Endometrial microvascular endothelial cells (primary cell): ENCODE measurements around the gene NXPH4. TPM values are rescaled to one million over a fixed set of nuclear protein-coding genes. Genes with fewer than 3 reads are reported as not detected.

ENCODE experiments used
- in situ Hi-C: cut with HindIII; loops from 2 replicates; pipeline ENCODE4 v1.10.0; 2017; ENCODE audit warnings: low sequenced_read_pairs, low pct_unique_long_range_greater_than_20kb; ENCODE audit errors: inconsistent ontology term
- total RNA-seq: library from RNA; depleted of rRNA; stranded (reverse); fragments of >200 nt; gene quantifications from one replicate; pipeline ENCODE4 v1.2.3, GENCODE V29; 2015; ENCODE audit errors: inconsistent ontology term

Gene NXPH4
- total RNA-seq, 1 donor from 2014 or later: 0.19 TPM

DNA sequence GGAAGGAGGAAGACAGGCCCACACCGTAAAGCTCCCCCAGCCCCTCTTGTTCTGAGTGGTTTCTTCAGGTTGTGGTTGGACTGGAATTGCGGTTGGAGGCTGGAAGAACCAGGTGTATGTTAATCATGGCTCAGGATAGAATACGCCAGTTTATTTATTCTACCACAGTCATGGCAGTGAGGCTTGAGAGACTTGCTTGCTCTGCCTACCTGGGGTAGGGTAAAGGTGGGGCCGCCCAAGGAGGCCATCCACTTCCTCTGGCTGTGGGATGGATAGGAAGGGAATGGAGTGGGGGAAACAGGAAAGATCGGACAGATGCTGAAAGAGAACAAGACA is 21.0 kb downstream of the NXPH4 start:
- in situ Hi-C loops: no loop called here

DNA sequence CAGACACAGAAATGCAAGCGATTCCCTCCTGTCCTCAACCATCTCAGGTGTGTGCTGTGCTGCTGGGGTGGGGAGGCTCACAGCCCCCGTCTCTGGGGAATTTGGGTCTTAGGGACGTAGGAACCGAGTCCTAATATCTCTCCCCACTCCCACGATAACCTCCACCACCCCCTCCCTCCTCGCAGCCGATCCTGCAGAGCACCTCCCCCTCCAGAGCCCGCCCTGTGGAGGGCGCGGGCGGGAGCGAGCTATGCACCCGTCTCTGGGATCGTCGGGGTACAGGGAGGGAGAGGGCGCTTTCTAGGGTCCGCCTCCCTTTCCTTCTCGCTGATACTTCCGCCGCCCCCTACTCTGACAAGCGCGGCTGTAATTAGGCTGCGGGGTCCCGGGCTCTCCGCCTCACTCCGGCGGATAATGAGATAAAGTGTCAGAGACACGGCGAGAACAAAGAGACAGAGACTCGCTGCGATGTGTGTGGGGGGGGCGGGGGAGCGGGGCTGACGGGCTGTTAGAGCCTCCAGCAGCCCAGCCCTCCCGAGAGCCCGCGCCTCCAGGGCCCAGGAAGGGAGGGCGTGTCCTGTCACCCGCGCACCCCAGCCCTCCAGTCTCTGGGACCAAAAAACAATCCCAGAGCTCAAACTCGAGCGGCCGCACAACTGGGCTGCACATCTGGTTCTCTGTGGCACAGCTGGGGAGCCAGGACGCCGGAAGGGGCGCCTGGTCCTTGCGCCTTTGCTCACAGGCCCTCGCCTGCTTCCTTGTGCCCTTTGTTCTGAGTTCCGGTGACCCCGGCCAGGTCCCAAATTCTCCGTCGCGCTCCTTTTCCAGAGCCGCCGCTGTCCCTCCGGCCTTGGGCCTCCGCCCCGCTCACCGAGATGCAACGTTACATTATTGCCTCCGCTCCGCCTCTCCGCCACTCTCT is 21.6 kb downstream of the NXPH4 start:
- in situ Hi-C loops: no loop called here

DNA sequence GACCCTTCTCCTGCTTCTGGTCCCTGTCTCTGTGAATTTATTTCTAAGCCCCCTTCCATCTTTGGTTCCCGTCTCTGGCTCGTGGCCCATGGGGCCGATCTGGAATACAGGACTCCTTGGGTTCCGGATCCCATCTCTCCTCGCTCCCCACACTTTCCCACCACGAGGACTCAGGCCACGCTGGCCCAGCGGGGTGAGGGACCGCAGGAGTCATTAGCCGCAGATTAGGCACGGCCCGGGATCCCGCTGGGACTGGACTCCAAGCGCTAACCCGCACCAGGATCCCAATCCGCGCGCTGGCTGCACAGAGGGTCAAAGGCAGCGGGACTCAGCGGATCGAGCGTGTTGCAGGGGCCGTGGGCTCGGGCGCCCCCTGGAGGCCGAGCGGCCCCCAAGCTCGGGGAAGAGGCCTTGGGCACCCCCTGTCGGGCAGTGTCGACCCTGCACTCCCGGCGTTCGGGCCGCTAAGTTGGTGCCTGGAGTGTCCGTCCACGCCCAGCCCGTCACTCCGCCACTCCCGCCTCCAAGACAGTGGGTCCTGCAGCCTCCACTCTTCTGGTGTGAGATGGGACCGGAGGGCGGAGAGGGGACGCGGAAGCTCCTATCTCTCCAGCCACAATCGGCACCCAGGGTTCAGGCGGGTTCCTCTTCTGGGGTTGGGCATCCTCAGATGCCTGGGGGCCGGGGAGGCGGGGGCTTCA is 22.4 kb downstream of the NXPH4 start:
- in situ Hi-C loops: no loop called here

DNA sequence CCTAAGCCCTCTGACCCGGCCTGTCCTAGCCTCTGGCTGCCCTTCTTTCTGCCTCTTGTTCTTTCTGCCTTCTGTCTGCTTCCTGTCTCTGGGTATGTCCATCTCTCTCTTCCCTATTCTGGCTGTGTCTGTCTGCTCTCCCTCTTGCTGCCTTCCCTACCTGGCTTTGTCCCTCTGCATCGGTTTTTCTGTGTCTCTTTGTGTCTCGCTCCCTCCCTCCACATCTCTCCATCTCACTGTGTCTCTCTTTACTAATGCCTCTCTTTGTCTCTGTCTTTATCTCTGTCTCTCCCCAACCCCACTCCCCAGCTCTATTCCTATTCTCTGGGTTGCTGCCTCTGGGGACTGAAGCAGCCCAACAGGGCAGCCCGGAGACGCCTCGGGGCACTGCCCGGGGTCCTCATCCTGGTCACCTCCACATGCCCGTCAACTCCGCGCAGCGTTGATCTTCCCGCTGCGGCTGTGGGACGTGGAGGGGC is 23.0 kb downstream of the NXPH4 start:
- in situ Hi-C loops: no loop called here

DNA sequence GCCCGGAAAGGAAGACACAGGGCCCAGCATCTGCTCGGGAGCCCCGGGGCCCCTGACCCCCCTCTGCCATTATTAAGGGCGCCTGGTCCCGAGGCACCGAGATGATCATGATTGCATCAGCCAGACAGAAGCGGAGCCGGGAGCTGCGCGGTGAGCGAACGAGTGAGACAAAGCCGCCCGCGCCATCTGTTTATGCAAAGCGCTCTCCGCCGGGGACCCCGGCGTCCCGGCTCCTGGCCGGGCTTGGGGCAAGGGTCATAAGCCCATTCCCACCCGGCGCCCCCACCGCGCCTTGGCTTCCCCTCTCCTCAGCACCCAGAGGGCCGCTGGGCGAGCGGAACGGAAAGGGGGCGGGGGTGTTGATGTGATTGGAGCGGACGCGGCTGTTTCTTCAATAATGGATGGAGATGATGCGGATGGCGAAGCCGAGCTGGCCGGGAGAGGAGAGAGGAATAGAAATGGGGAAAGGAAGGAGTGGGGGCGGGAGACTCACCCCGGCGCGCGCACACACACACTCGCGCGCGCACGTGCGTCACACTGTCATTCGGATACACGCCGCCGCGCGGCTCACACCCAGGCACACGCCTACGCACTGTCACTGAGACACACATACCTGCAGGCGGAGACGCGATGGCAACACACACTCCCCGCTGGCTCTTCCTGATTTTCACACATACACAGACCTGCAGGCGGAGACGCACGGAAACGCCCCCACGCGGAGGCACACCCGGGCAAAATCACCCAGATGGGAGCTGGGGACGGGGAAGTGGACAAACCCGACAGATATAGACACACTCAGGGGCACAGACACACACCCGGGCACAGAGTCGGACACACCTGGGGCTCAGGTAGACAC is 23.7 kb downstream of the NXPH4 start:
- in situ Hi-C loops: no loop called here

DNA sequence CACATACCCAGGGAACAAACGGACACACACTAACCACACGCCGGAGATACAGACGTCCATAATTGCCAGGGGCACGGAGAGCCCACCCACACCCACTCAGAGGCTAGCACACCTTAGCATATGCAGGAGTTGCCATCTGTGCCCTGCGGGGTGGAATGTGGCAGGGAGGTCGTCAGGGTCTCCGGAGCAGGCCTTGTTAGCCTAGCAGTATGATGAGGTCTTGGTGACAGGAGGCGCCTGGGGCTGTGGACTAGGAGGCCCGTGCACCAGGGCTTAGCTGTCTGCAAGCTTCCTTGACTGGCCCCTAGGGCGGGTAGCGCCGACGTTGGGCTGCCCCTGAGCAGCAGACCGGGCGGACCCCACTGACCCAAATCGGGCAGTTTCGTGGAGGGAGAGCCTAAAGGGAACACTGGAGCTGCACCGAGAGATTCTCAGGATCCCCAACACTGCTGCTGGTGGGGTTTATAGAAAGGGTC is 24.4 kb downstream of the NXPH4 start:
- in situ Hi-C loops: no loop called here

DNA sequence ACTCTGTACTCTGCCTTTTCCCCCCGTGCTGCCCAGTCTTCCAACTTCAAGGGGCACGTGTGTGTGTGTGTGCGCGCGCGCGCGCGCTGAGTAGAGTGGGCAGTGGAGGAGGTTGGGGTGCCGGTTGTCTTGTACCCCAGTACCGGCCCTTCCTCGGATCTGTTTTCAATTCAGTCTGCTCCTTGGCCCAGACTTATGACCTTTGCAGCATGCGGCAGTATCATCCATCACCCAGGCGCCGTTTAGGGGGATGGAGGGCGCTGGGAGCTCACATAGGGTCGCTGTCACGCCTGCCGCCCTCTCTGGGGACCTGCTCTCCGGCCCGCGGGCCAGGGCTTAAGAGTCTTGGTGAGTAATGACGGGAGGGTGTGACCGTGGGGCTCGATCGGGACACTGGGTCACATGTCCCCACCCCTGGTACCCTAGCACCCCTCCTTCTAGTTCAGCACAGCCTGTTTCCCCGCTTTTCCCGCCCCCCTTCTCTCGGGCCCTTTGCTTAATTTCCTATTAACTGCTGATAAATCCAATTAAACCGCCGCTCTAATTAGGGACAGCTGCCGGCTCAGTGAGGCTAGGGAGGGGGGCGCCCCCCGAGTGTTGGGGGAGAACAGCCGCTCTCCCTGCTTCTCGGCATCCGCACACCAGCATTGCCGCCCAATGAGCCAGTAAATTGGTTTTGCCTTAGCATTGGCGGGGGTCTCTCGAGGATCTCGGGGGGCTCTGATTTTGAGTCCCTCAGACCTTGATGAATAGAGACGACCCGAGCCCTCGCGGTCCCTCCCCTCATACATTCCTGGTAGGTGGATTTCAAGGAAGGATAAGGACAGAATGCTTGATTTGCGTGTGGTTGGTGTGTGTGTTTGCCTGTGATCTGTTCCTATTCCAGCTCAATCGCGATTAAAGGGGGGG is 25.1 kb downstream of the NXPH4 start:
- in situ Hi-C loops: no loop called here

DNA sequence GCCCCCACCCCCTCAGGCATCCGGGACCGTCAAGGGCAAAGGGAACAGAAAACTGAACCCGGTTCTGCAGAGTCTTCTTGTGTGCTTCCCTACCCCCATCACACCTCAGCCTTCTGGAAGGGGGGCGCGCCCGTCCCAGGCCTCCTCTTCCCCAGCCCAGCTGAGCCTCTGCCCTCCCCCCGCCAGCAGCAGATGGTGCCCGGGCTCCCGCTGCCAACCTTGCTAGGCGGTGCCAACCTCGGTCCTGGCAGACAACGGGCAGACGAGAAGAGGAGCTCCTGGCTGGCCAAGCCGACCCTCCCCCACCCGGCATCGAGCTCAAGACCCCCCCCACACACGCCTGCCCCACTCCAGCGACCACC is 25.7 kb downstream of the NXPH4 start:
- in situ Hi-C loops: no loop called here

DNA sequence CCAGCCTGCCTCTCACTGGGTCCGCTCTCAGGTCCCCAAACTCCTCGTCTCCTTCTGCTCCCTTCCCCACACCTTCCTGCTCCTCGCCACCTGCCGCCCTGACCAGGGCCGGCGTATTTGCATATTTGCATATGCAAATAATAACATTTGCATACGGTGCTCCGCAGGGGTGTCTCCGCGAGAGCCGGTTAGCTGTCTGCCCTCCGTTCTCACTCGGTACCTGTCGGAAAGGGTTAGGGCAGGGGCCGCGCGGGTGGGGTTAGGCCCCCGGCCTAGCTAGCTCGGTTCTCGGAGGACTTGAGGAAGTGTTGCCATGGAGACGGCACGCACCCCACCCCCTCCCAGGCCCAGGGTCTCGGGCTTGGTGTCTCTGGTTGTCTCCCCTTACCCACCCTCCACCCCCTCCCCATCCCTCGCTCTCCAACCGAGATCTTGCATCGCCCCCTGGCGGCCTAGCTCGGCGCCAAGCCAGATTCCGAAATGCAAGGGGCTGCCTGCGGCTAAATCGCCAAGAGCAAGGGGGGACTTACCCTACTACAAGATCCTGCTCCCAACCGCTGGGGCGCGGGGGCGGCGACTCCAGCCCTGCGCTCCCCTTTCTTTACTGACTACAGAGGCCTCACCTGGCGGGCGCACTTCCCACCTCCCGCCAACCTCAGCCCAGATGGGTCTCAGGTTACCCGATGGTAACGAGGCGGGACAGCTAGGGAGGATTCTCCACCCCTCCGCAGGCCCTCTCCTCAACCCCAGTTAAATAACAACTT is 26.3 kb downstream of the NXPH4 start:
- in situ Hi-C loops: no loop called here

DNA sequence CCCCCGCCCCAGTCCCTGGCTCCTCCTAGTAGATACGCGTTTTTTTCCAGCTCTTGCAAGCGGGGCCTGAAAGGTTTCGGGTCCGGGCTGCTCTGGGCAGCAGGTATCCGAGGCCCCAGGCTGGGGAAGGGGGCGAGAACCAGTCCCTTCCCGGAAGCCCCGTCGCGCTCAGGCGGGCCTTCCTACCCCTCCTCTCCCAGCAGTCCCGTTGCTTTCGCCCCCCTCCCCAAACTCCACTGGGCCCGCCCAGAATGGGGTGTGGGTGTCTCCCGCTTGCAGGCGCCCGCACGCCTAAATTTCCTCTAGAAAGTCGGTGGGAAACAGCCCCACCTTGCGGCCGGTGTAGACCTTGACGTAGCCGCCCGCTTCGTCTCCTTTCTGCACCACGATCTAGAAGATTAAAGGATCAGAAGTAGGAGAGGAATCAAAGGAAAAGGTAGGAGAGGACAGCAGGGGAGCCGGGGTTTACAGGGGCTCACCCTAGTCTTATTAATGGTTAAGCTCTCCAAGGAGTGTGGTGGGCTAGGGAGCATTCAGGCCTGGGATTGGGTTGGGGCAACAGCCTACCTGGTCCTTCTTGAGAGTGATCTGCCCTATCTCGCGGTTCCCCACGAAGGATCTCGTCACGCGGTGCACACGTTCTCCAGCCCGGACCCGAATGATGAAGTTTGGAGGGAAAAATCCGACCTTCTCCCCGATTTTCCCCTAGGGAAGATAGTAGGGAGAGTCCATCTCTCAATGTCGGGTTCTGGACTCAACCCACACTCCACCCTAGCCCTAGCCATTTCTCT is 27.1 kb downstream of the NXPH4 start:
- in situ Hi-C loops: no loop called here

DNA sequence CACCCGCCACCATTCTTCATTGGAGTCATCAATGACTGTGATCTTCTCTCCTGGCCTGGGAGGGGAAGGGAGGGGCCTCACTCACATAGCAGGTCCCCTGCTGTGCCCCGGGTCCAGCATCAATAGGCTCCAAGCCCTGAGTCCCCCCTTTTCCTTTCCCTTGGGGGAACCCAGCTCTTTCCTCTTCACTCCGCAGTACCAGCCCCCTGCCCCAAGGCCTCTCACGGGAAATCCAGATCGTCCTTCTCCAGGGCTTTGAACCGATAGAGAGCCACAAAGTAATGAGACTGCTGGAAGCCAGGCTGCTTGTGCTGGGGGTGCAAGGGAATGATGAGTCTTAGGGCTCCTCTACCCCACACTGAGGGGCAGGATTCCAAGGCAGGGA is 27.7 kb downstream of the NXPH4 start:
- in situ Hi-C loops: no loop called here

DNA sequence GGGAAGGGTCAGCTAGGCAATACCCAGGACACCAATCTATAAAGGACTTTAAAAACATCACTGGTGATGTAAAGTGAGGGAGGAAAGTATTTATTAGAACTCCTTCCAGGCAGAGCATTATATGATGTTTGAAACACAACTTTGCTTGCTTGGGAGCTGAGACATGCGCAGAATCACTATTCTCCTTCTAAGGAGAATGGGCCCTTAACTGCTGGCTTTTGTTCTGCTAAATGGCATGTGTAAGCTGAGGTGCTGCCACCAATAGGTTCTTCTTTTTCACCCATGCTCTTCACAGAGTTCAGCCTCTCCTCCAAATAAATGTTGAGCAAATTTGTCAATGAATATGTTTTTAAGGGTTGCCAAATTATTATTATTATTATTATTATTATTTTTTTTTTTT is 30.4 kb downstream of the NXPH4 start:
- in situ Hi-C loops: no loop called here

DNA sequence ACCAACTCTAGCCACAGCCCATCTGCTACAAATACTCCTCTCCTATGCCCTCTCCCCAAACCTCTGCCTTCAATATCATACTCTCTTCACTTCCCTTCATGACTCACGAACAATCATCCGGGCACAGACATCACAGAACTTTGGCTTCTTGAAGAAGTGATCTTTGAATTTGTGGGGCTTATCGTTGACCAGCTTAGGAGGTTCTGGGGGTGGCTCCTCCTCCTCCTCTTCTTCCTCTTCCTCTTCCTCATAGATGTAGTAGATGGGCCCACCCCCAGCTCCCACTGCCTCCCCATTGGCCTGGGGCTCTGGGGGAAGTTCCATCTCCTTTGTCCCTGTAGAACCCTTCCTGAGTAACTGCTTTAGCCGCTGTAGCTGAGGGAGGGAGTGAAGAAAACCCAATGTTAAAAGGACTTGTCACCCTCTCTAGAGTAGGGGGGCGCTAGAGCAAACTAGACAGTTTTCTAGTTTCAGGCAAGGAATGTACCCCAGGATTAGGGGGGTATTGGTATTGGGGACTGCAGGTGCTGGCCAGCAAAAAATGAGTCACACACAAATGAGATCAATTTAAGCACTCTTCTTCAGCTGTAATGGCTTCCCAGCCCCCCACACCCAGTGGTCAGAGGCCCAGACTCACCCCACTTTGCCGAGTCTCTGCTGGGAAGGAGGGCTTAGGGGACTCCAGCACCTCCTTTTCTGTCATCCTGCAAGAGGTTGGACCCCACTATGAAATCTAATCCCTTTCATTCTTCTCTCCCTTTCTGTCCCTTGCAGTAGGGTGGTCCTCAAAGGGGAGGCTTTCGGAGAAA is 32.5 kb downstream of the NXPH4 start:
- in situ Hi-C loops: no loop called here

DNA sequence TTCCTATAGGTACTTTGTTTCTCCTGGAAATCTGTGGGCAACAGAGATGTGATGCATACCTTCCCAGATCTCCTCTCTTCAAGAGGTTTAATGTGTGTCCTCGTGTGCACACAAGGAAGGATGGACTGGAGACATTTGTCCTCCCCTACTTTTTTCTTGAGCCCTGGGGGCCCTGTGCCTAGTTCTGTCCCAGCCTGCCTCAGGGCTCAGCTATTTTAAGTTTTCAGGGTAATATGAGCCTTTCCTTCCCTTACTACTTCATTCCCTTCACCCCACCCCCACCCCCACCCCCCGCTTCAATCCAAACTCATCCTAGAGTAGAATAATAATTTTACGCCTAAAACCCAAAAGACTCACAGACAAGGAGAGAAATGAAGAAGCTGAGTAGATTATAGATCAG is 33.9 kb downstream of the NXPH4 start:
- in situ Hi-C loops: no loop called here

DNA sequence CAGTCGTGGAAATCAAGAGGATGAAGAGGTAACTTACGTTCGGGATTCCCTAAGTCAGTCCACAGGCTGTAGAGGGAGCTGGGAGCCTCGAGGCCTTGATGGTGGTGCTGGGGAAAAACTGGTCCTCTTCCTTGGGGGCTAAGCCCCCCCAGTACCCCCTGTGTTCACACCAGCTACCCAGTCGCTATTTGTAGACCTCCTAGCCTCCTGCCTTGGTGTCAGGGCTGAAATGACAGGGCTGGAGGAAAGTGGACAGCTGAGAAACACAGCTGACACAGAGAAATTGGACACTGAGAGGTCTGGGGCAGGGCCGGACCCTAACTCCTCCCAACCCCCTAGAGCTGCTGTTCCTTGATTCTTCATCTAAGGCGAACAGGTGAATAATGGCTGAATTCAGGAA is 34.4 kb downstream of the NXPH4 start, which contains the start of gene STAC3:
Gene STAC3 (minus strand): TSS at position 232 of the 400 bp plus-strand sequence. CDS start 1,551 bp downstream, outside the sequence.
- in situ Hi-C loops: no loop called here
